ENCODE data around the gene ST6GALNAC6. TPM values are rescaled to one million over a fixed set of nuclear protein-coding genes. Genes with fewer than 3 reads are reported as not detected.

ST6GALNAC6 gene
- total and polyA plus RNA-seq, 10 donors: 29.0 to 118 (median 71.6) TPM

- Histone ChIP-seq H3K27me3 (replicated peaks in 1 of 7) (no peaks in the 10 kb centered on the region), H3K4me3 (no peak overlapping the region), H3K4me1 (peaks cover 26 to 73% (median 47%) of the 10 kb centered on the region in 6 donors), H3K9me3 (no peaks in the 10 kb centered on the region), H3K27ac (no peak overlapping the region), H3K36me3 (peaks cover 0 to 64% (median 34%) of the 10 kb centered on the region in 6 donors)
- 93 to 98% (median 94%) methylated on average over 4 of the region's 4 CpGs for WGBS, 5 donors
- no peak for DNase-seq
- TF ChIP-seq POLR2AphosphoS5 (IDR thresholded peaks at IDR 0.05) (no peak), CTCF (IDR thresholded peaks at IDR 0.05 in 8 of 11, conservative IDR thresholded peaks at IDR 0.05 in 3 of 11) (no peak), POLR2A (IDR thresholded peaks at IDR 0.05) (no peak)
- intact Hi-C loops (cut with DNase I; ENCODE audit: low total_unique reads): no loop called here
Measured at GRCh38 chr9:127940593-127940992, 41.2 kb upstream of the ST6GALNAC6 start.

GRCh38 chr9:127938298-127938690 is 38.9 kb upstream of the ST6GALNAC6 start:
- TF ChIP-seq POLR2AphosphoS5 (IDR thresholded peaks at IDR 0.05): peak in 1 of 3 donors; percentile 7
- TF ChIP-seq CTCF (IDR thresholded peaks at IDR 0.05 in 8 of 11, conservative IDR thresholded peaks at IDR 0.05 in 3 of 11): no peak
- Histone ChIP-seq H3K4me1 (peaks cover 19 to 72% (median 47%) of the 10 kb centered on the region in 6 donors), H3K36me3 (peaks cover 0 to 61% (median 13%) of the 10 kb centered on the region in 6 donors), H3K9me3 (no peaks in the 10 kb centered on the region), H3K27ac (peak overlapping the region in 7 of 8 donors; percentile 16 to 90 (median 80)), H3K27me3 (replicated peaks in 1 of 7) (no peaks in the 10 kb centered on the region), H3K4me3 (peak overlapping the region in 4 of 8 donors; percentile 65 to 92 (median 74))
- intact Hi-C loops (cut with DNase I; ENCODE audit: low total_unique reads): no loop called here
- 51 to 67% (median 58%) methylated on average over 25 of the region's 25 CpGs for WGBS, 5 donors
- peak; percentile 84 for DNase-seq

- H3K27ac ChIP-seq: peak within 1 kb of the TSS; percentile 16 to 90 (median 75)
- 5 to 8% (median 7%) methylated on average over 43 to 60 of the region's 60 CpGs for WGBS, 5 donors
- H3K4me1 ChIP-seq: peaks cover 19 to 66% (median 42%) of the 10 kb centered on the region in 6 donors
- peaks cover 0 to 55% (median 10%) of the 10 kb centered on the region in 6 donors for H3K36me3 ChIP-seq
- peak; percentile 97 for DNase-seq
- H3K27me3 ChIP-seq (replicated peaks in 1 of 7): no peaks in the 10 kb centered on the region
- TF ChIP-seq POLR2A (IDR thresholded peaks at IDR 0.05): peak in 1 of 3 donors; percentile 39
- TF ChIP-seq POLR2AphosphoS5 (IDR thresholded peaks at IDR 0.05): peak; percentile 96 to 98 (median 98)
- peak in 1 of 11 experiments; percentile 24 for TF ChIP-seq CTCF (IDR thresholded peaks at IDR 0.05 in 8 of 11, conservative IDR thresholded peaks at IDR 0.05 in 3 of 11)
- intact Hi-C loops (cut with DNase I; ENCODE audit: low total_unique reads): no loop called here
- H3K4me3 ChIP-seq: peak within 1 kb of the TSS; percentile 61 to 92 (median 68)
- no peaks in the 10 kb centered on the region for H3K9me3 ChIP-seq
Measured at GRCh38 chr9:127937388-127938297, 38.2 kb upstream of the ST6GALNAC6 start, which contains the start of gene DPM2. DPM2 (minus strand) TSS chr9:127937854; CDS start chr9:127937820, 34 bp downstream.

GRCh38 chr9:127937056-127937387 is 37.6 kb upstream of the ST6GALNAC6 start:
- Histone ChIP-seq H3K36me3 (peaks cover 0 to 48% (median 5%) of the 10 kb centered on the region in 6 donors), H3K4me1 (peaks cover 19 to 64% (median 40%) of the 10 kb centered on the region in 6 donors), H3K27ac (peak overlapping the region; percentile 16 to 90 (median 75)), H3K4me3 (peak overlapping the region; percentile 61 to 92 (median 68)), H3K9me3 (no peaks in the 10 kb centered on the region), H3K27me3 (replicated peaks in 1 of 7) (no peaks in the 10 kb centered on the region)
- WGBS, 5 donors: 10 to 16% (median 12%) methylated on average over 7 of the region's 7 CpGs
- DNase-seq: no peak
- TF ChIP-seq POLR2AphosphoS5 (IDR thresholded peaks at IDR 0.05) (no peak), CTCF (IDR thresholded peaks at IDR 0.05 in 8 of 11, conservative IDR thresholded peaks at IDR 0.05 in 3 of 11) (no peak), POLR2A (IDR thresholded peaks at IDR 0.05) (no peak)
- intact Hi-C loops (cut with DNase I; ENCODE audit: low total_unique reads): no loop called here

Measured in spleen (tissue), 11 donors.